ENCODE data around the gene CYP2A7. TPM values are rescaled to one million over a fixed set of nuclear protein-coding genes. Genes with fewer than 3 reads are reported as not detected.
"Not testable (repeated sequence)": the region's sequence is repeated elsewhere in the genome, so short reads cannot be mapped to it uniquely, and the experiment has no call there.

CYP2A7 gene
- total RNA-seq, 1 experiment from 2014 or later: not detected

DNA sequence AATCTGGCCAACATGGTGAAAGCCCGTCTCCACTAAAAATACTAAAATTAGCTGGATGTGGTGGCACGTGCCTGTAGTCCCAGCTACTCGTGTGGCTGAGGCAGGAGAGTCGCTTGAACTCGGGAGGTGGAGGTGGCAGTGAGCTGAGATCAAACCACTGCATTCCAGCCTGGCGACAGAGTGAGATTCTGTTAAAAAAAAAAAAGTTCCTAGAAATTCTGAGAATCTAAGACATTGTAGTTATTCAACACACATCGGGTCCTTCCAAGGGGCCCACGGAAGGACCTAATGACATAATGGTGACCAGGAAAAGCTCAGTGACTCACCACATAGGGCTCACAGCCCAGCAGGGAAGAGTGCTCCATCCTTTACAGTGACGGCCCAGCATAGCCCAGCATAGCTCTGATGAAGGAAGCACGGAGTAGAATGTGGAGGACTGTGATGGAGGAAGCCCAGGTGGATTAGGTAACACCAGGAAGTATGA is 22.7 kb upstream of the CYP2A7 start:
- DNase-seq (ENCODE audit: low read depth, low spot score); in situ Hi-C loops (cut with HindIII; ENCODE audit: low pct_unique_long_range_greater_than_20kb, low sequenced_read_pairs): not testable (repeated sequence)

DNA sequence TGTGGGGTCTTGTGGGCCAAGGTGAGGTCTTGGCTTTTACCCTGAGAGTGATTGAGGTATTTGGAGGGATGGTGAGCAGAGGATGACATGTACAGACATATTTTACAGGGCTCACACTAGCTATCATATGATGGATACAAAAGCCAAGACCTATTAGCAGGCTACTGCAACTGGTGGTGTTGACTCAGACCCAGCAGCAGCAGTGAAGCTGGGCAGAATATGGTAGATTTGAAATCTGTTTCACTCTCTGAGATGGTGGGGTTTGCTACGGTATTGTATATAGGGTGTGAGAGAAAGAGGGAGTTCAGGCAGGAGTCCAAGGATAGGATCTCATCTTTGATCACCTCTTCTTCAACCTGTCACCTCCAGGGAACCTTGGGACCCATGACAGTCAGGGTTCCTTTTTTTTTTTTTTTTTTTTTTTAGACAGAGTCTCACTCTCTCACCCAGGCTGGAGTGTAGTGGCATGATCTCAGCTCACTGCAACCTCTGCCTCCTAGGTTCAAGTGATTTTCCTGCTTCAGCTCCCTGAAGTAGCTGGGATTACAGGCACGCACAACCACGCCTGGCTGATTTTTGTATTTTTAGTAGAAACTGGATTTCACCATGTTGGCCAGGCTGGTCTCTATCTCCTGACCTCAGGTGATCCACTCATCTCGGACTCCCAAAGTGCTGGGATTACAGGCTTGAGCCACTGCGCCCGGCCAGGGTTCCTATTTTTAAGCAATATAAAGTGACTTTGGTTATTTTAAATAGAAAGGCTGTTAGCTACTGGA is 20.1 kb upstream of the CYP2A7 start:
- in situ Hi-C loops (cut with HindIII; ENCODE audit: low pct_unique_long_range_greater_than_20kb, low sequenced_read_pairs); DNase-seq (ENCODE audit: low read depth, low spot score): not testable (repeated sequence)

DNA sequence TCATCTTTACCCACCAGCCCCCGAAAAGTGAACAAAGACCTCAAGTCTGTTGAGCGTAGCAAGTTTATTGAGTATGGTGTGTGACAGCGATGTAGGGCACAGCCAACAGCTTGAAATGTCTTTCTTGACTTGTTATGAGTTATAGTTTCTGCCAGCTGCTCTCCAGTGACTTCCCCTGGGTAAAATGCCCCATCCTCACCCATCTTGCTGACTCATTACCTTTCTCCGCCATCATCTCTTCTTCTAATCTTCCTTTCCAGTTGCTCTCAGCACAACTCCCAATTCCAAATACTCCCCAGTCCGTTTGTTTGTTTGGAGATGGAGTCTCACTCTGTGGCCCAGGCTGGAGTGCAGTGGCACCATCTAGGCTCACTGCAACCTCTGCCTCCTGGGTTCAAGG is 18.5 kb upstream of the CYP2A7 start:
- in situ Hi-C loops (cut with HindIII; ENCODE audit: low pct_unique_long_range_greater_than_20kb, low sequenced_read_pairs); DNase-seq (ENCODE audit: low read depth, low spot score): not testable (repeated sequence)

DNA sequence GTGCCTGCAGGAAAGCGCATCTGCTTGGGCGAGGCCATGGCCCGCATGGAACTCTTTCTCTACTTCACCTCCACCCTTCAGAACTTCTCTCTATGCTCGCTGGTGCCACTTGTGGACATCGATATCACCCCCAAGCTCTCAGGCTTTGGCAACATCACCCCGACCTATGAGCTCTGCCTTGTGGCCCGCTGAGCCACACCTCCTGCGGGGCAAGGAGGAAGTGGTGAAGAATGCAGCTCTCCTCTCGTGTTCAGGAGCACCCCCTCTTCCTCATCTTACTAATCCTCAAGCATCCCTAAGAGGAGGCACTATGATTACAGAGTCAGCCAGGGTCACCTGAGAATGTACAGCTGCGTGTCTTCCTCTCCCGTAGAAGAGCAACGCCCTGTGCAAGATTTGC is 17.9 kb upstream of the CYP2A7 start:
- in situ Hi-C loops (cut with HindIII; ENCODE audit: low pct_unique_long_range_greater_than_20kb, low sequenced_read_pairs): not testable (repeated sequence)

DNA sequence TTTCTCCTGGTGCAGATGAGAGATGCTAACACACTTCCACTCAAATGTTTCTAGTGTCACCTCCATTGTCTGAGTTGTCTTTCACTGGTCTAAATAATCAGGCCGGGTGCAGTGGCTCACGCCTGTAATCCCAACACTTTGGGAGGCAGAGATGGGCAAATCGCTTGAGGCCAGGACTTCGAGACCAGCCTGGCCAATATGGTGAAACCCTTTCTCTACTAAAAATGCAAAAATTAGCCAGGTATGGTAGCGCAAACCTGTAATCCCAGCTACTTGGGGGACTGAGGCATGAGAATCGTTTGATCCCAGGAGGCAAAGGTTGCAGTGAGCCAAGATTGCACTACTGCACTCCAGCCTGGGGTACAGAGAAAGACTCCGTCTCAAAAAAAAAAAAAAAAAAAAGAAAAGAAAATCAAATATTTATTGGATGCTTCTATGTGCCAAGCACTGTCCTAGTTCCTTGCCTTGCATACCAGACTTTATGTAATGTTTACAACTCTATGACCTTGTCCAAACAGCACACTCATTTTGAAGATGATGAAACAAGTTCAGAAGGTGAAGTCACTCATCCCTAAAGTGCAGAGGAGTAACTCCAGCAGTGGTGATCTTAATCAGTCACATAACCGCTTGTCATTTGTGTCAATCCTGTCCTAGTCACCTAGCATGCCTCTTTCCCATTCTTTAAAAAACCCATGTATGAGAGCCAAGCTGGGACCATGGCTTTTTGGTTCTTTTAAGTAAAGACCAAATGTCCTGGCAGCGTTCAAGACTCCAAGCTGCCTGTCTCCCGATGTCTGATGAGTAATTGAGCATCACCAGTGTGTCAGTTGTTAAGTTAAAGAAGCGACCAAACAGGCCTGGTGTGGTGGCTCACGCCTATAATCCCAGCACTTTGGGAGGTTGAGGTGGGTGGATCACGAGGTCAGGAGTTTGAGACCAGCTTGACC is 15.1 kb upstream of the CYP2A7 start:
- DNase-seq (ENCODE audit: low read depth, low spot score); in situ Hi-C loops (cut with HindIII; ENCODE audit: low pct_unique_long_range_greater_than_20kb, low sequenced_read_pairs): not testable (repeated sequence)

More for the DNA sequence above, 17.9 kb upstream of the CYP2A7 start:
- DNase-seq (ENCODE audit: low read depth, low spot score): not testable (repeated sequence)

DNA sequence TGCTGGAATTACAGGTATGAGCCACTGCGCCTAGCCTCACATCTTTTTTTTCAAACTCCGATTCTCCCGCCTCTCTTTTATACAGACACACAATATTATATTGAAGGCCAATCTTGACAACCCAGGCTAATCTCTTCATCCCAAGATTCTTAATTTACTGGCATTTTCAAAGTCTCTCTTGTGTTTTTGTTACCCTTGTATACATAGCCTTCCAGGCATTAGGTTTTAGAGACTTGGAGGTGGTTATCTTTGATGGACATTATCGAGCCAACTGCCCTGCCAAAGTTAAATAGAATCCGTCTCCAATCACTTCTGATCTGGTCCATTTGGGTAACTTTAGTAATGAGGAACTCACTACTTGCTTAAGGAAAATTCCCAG is 14.4 kb upstream of the CYP2A7 start:
- in situ Hi-C loops (cut with HindIII; ENCODE audit: low pct_unique_long_range_greater_than_20kb, low sequenced_read_pairs): no loop called here
- DNase-seq (ENCODE audit: low read depth, low spot score): no peak

DNA sequence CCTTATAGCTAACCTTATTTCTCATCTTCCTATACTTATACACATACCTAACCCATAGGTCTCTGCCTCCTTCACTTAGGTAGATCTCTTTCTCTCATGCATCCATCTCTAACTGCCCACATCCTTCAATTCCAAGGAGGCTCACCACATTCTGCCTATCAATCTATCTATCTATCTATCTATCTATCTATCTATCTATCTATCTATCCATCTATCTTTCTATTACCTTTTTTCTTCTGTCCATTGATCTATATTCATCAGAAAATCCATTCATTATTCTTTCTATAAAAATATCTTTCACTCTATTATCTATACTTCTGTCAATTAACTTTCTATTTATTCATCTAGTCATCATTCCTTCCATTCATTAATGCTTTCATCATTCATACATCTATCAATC is 11.1 kb upstream of the CYP2A7 start:
- DNase-seq (ENCODE audit: low read depth, low spot score): no peak
- in situ Hi-C loops (cut with HindIII; ENCODE audit: low pct_unique_long_range_greater_than_20kb, low sequenced_read_pairs): no loop called here

DNA sequence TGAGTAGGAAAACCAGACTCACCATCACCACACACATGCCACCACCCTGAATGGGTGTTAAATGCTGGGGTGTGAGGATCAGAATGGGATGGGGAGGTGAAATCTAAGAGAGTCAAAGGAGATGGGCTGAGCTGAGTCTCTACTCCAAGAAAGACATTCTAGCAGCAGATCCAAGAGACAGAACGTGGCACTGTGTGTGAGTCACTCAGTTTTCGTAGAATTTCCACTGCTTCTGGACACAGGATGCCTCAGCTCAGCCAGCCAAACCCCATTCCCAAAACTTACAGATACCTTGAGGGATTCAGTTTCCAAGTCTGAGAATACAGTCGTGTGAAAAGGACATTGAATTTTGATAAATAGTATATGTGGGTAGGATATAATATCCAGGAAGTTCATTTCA is 7.3 kb upstream of the CYP2A7 start:
- no peak for DNase-seq (ENCODE audit: low read depth, low spot score)
- in situ Hi-C loops (cut with HindIII; ENCODE audit: low pct_unique_long_range_greater_than_20kb, low sequenced_read_pairs): no loop called here

DNA sequence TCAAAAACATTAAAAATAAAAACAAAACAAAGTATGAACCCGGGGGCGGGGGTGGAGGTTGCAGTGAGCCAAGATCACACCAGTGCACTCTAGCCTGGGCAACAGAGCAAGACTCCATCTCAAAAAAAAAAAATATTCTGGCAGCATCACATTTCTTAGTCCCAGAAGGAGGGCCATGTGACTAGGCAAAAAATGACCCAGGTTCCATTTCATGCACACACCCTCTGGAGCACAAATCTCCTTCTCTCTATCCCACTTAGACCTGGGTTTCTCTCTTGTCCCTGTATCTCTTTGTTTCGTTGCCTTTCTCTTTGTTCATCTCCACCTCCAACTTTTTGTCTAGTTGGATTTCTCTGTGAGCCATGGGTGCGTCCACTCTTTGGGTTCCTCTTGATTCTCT is 6.2 kb upstream of the CYP2A7 start:
- DNase-seq (ENCODE audit: low read depth, low spot score): no peak
- in situ Hi-C loops (cut with HindIII; ENCODE audit: low pct_unique_long_range_greater_than_20kb, low sequenced_read_pairs): no loop called here

DNA sequence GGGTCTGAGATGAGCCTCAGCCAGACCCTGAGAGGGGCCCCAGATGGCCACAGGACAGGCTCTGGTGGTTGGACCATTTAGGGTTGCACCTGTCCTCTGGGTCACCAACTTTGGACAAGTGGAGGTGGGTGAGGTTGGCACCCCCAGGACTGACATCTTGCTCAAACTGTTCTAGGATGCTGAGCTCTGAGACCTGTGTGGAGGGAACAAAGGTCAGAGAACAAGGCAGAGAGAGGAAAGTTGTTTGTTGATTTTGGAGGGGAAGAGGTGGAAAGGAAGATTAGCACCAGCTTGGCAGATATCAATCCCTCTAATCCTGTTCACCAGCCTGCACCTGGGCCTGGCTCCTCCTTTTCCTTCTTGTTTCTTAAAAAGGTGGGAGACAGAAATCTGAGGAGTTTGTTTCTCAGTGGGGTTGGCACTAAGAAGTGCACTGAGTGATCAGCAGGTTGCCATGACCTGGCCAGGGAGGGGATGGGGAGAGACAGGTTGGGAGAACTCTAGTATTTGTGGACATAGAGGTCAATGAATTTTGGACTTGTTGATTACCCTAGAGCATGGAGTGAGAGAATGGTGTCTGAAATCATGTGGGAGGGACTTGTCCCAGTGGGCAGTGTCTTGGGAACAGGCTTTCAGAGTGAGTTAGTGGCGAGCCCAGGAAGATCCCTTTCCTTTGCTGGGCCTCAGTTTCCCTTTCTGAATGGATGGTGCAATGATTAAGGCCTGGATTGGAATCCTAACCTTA is 2.3 kb upstream of the CYP2A7 start:
- DNase-seq (ENCODE audit: low read depth, low spot score); in situ Hi-C loops (cut with HindIII; ENCODE audit: low pct_unique_long_range_greater_than_20kb, low sequenced_read_pairs): not testable (repeated sequence)

DNA sequence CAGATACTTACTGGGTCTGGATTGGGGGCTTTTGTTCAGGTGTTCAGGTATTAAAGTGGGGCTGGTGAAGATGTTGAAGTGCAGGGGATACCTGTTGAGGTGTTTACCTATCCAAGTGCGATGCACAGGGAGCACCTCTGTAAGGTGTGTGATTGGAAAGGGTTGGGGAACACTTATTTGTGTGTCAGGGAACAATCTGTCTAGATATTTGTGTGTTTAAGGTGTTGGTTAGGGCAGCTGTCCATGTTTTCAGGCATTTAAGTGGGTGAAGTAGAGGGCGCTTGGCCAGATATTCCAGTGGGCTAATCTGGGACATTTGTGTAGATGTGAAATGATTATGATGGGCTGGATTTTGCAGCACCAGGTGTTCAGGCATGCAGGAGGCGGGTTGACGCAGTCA is 2.7 kb downstream of the CYP2A7 start:
- in situ Hi-C loops (cut with HindIII; ENCODE audit: low pct_unique_long_range_greater_than_20kb, low sequenced_read_pairs); DNase-seq (ENCODE audit: low read depth, low spot score): not testable (repeated sequence)

DNA sequence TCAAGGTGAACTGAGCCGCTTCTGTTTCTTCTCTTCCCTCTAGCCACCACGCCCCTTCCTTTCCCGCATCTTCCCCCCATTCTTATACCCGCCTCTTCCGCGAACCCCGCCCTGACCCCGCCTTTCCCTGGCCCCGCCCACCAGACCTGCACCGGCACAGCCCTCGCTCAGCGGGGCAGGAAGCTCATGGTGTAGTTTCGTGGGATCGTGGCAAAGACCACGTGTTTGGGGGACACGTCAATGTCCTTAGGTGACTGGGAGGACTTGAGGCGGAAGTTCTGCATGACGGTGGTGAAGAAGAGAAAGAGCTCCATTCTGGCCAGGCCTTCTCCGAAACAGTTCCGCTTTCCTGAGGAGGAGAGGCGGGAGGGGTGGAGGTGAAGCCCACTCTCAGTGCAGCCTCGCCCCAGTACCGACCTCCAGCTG is 6.5 kb downstream of the CYP2A7 start:
- DNase-seq (ENCODE audit: low read depth, low spot score); in situ Hi-C loops (cut with HindIII; ENCODE audit: low pct_unique_long_range_greater_than_20kb, low sequenced_read_pairs): not testable (repeated sequence)

DNA sequence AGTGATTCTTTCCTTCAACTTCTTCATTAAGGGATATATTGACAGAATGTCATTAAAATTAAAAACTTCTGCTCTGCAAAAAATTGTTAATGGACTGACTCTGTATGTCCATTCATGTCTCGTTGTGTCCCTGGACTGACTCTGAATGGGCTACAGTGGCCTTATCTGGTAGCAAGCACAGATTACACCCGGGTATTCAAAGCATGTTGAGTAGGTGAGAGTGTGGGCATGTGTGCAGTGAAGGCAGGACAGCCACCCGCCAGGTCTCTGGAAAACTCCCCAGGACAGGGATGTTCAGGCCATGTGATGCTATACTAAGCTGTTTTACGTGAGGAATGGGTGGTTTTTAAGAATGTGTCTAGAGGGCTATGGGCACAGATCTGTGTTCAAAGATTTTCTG is 7.2 kb downstream of the CYP2A7 start:
- in situ Hi-C loops (cut with HindIII; ENCODE audit: low pct_unique_long_range_greater_than_20kb, low sequenced_read_pairs); DNase-seq (ENCODE audit: low read depth, low spot score): not testable (repeated sequence)

DNA sequence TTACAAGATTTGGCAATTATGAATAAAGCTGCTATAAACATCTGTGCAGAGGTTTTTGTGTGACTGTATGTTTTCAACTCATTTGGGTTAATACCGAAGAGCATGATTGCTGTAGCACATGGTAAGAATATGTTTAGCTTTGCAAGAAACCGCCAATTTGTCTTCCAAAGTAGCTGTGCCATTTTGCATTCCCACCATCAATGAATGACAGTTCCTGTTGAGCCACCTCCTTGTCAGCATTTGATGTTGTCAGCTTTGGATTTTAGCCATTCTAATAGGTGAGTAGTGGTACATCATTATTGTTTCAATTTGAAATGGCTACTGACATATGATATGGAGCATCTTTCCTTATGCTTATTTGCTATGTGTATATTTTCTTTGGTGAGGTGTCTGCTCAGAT is 8.2 kb downstream of the CYP2A7 start:
- in situ Hi-C loops (cut with HindIII; ENCODE audit: low pct_unique_long_range_greater_than_20kb, low sequenced_read_pairs); DNase-seq (ENCODE audit: low read depth, low spot score): not testable (repeated sequence)

DNA sequence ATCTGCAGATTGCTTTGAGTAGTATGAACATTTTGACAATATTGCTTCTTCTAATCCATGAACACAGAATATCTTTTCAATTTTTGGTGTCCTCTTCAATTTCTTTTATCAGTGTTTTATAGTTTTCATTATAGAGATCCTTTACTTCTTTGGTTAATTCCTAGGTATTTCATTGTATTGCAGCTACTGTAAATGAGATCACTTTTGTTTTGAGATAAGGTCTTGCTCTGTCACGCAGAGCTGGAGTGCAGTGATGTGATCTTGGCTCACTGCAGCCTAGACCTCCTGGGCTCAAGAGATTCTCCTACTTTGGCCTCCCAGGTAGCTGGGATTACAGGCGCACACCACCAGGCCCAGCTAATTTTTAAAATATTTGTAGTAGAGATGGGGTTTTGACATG is 9.8 kb downstream of the CYP2A7 start:
- DNase-seq (ENCODE audit: low read depth, low spot score): no peak
- in situ Hi-C loops (cut with HindIII; ENCODE audit: low pct_unique_long_range_greater_than_20kb, low sequenced_read_pairs): no loop called here

DNA sequence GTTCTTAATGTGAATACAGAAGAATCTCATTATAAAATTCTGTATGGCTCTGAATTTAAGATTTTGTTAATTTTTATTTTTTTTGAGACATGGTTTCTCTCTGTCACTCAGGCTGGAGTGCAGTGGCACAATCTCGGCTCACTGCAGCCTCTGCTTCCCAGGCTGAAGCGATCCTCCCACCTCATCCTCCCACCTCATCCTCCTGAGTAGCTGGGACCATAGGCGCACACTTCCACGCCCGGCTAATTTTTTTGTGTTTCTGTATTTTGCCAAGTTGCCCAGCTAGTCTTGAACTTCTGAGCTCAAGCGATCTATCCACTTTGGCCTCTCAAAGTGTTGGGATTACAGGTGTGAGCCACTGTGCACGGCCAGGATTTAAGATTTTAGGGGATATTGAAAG is 14.3 kb downstream of the CYP2A7 start:
- no peak for DNase-seq (ENCODE audit: low read depth, low spot score)
- in situ Hi-C loops (cut with HindIII; ENCODE audit: low pct_unique_long_range_greater_than_20kb, low sequenced_read_pairs): no loop called here

DNA sequence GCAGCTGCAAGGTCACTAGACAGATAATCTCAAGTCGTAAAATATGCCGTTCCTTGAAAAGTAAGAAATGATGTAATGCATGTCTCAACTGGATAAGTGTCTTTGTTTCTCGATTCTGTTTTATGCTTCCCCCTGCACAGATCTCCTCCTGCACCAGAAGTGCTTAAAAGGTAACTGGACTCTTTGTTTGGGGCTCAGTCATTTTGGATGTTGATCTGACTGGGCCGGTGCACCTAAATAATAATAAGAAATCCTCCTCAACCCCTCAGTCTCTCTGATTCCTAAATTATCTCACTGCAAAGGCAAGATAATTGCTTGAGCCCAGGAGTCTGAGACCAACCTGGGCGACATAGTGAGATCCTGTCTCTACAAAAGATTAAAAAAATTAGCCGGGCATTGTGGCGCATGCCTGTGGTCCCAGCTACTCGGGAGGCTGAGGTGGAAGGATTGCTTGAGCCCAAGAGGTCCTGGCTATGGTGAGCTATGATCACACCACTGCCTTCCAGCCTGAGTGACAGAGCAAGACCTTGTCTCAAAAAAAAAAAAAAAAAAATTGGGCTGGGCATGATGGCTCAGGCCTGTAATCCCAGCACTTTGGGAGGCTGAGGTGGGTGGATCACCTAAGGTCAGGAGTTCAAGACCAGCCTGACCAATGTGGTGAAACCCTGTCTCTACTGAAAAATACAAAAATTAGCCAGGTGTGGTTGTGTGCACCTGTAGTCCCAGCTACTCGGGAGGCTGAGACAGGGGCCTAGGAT is 17.1 kb downstream of the CYP2A7 start:
- in situ Hi-C loops (cut with HindIII; ENCODE audit: low pct_unique_long_range_greater_than_20kb, low sequenced_read_pairs); DNase-seq (ENCODE audit: low read depth, low spot score): not testable (repeated sequence)

All from SK-MEL-5 (cell line).